Stimulated activated CD4-positive, alpha-beta T cell treated with anti-CD3 and anti-CD28 coated beads, TNF-alpha, amount 100 ng/mL, for 24 hours (primary cell): Measurements from ENCODE around the gene IRF6.
A peak's percentile ranks its signal among the peaks of the same experiment; 100 is the strongest.

Experiments
- DNase-seq, 3 experiments: peaks; one replicate each; pipeline ENCODE4 v3.0.0-alpha.2; 2020; ENCODE audit warnings: low read depth in 3 of 3

Gene IRF6

DNA sequence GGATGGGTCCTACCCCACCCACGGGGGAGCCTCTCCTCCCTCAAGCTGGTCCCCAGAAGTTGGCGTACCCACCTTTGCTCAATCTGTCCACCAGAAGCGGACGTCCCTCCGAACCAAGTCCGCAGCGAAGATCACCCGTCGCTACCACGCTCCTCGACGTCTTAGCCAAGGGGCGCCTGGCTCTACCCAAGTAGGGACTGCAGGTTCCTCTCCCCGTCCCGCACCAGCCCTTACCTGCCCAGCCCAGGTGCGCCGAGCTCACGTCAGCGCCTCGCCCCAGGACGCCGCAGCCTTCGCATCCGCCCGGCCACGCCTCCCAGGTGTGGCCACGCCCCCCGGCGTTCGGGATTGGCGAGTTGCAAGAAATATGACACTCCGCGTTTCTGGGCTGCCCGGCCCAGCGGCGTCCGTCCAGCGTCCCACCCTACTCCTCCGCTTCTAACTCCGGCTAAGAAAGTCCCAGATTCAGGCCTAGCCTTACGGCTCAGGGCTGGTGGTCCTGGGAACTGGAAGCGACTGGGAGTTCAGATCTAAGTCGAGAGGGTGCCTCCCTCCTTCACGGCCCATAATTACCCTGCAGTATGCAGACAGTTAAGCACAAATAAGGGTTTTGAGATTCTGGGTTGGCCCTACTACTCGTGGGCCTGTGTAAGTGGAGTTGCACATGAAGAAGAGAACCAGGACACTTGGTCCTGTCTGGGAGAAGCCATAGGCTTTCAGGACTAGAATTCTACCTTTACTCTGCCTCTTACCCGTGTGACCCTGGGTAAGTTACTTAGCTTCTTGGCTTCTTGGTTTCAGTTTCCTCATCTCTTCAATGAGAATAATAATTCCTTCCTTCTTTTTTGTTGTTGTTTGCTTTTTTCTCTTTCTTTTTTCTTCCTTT is at the start of gene IRF6:
TSS of gene IRF6 (minus strand) at position 268 of the 886 bp plus-strand sequence. CDS start 4,729 bp downstream, outside the sequence.
- DNase-seq: peak in 2 of 3 experiments; percentile 31 to 63

- no peak for DNase-seq
These were observed 49.7 kb upstream of the IRF6 start for GRCh38 chr1:209855623-209856022.

DNA sequence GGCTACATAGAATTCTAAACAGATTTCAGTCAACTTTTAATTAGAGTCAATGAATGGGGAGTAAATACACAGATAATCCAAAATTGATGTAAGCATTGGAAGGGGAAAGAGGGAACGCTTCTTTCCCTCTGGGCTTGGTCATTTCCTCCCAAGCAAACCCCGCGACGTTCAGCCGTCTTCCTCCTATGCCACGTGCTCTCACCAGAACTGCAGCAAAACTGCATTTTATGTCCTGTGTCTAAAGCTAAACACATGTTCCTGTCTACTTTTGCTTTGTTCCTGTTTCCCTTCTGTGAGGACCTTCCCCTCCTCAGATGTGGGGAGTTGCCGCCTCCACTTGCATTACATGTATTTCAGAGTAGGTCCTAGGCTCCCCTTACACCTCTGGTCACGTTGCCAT is 49.1 kb upstream of the IRF6 start:
- DNase-seq: no peak

- no peak for DNase-seq
These were observed 48.3 kb upstream of the IRF6 start for GRCh38 chr1:209854196-209854595.

GRCh38 chr1:209853676-209854075 is 47.7 kb upstream of the IRF6 start:
- DNase-seq: no peak

DNA sequence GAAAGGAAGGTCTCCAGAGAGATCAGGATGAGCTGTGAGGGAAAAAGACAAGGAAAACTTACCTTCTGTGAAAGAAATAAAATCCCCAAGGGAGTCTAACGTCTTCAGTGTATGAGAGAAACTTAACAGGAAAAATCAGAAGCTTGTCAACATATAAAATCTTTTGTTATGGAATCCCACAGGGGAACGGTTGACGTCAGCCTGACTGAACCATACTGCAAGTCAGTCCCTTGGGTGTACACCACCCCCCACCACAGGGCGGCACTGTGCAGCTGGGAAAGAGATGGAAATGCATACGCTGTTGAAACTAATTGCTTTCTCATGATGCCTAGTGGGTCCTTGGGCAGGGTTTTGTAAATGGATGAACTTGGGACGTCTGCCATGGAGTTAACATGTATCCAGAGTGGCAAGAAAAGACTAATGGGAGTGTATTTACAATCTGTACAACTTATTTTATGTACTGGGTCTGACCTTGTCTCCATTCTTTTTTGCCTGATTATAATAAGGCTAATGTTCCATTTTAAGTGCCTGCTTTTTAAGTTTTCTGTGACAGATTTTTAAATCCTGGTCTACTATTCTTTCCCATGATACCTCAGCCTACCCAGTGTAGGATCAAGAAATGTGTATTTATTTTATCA is 44.5 kb upstream of the IRF6 start:
- DNase-seq: peak in 2 of 3 experiments; percentile 10 to 40

DNA sequence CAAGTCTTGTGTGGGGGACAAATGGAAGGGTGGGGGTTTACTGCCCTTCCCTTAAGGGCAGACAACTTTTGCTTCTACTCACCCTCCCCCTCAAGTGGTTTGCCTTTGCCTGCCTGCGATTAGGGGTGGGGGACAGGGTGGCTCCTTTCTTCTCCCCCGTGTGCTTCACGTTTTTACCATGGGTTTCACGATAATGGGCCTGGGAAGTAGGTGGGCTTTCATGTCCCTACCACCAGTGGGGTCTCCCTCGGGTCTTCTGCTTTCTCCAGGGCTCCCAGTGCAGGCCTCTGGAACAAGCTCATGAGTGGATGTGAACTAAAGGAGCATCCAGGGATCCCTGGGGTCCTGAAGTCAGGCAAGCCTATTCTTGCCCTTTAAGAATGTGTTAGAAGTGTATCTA is 43.4 kb upstream of the IRF6 start:
- no peak for DNase-seq

GRCh38 chr1:209845408-209845725 is 39.4 kb upstream of the IRF6 start:
- no peak for DNase-seq

GRCh38 chr1:209844695-209845407 is 38.9 kb upstream of the IRF6 start:
- no peak for DNase-seq

GRCh38 chr1:209840611-209841010 is 34.7 kb upstream of the IRF6 start:
- no peak for DNase-seq

- DNase-seq: peak in 2 of 3 experiments; percentile 7 to 9
These were observed 34.1 kb upstream of the IRF6 start for GRCh38 chr1:209839875-209840546.

GRCh38 chr1:209838537-209838936 is 32.6 kb upstream of the IRF6 start:
- no peak for DNase-seq

DNA sequence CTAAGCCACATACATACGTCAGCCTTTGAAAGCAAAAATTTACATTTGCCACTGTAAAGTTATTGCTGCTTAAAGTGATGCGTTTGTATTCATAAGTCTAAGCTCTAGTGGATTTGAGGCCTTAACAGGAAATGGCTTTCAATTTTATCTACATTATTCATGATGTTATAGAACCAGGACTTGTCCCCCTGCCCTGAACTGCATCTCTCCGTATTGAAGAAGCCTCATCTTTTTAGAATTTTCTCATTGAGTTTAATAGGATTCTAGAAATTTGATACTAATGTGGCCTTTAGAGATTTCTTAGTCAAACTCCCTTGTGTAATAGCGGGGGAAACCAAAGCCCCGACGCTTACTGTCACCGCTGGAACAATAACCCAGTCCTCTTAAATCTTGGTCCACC is 31.7 kb upstream of the IRF6 start:
- no peak for DNase-seq

DNA sequence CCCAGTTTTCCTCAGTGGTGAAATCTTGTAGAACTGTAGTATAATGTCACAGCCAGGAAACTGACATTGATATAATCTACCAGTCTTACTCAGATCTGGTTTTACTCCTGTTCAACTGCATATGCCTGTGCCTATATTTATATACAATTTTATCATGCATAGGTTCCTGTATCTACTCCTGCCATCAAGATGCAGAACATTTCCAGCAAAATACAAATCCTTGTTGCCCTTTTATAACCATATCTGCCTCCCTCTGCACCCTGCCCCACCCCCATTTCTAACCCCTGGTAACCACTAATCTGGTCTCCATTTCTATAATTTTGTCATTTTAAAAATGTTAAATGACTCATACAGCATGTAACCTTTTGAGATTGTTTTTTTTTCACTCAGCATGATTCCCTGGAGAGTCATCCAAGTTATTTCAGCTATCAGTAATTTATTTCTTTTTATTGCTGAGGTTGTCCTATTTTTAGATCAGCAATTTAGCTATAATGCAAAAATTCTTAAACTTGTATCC is 29.9 kb upstream of the IRF6 start:
- peak in 1 of 3 experiments; percentile 44 for DNase-seq

DNA sequence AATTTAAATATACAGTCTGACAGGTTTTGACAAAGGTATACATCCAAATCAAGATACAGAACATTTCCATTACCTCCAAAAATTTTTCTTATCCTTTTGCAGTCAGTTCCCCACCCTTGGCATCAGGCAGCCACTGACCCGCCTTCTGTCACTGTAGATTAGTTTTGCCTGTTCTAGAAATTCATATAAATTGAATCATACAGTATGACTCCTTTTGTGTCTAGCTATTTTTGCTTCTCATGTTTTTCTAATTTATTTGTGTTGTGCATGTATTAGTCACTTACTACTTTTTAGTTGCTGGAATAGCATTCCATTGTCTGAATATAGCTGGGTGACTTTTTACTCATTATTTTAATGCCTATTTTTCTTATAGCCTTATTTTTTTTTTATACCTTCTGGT is 25.7 kb upstream of the IRF6 start:
- DNase-seq: no peak

DNA sequence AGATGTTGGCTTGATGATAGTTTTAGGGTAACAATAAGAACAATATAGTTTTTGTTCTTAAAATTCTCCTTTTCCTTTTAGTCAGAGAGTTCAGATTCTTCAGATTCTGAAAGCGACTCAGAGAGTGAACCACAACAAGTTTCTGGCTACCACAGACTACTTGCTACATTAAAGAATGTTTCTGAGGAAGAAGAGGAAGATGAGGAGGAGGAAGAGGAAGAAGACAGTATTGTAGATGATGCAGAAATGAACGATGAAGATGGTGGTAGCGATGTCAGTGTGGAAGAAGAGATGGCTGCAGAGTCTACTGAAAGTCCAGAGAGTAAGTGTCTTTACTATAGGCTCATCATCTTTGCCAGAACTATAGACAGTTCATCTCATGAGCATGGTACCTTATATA is 24.8 kb upstream of the IRF6 start:
- DNase-seq: no peak

DNA sequence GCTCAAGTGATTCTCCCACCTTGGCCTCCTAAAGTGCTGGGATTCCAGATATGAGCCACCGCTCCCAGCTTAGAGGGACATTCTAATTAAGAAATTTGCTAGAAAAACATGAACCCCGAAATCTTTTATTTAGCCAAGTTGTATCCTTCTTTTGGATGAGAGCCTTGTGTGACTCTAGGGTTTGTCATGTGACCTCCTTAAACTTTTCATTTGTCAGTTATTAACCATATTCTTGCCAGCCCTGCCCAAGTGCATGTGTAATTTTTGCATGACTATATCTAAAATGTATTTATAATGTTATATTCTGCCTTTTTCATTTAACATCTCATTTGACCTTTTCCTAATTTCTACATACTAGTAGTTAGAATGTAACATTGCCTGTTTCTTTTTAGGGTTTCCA is 23.8 kb upstream of the IRF6 start:
- DNase-seq: no peak

DNA sequence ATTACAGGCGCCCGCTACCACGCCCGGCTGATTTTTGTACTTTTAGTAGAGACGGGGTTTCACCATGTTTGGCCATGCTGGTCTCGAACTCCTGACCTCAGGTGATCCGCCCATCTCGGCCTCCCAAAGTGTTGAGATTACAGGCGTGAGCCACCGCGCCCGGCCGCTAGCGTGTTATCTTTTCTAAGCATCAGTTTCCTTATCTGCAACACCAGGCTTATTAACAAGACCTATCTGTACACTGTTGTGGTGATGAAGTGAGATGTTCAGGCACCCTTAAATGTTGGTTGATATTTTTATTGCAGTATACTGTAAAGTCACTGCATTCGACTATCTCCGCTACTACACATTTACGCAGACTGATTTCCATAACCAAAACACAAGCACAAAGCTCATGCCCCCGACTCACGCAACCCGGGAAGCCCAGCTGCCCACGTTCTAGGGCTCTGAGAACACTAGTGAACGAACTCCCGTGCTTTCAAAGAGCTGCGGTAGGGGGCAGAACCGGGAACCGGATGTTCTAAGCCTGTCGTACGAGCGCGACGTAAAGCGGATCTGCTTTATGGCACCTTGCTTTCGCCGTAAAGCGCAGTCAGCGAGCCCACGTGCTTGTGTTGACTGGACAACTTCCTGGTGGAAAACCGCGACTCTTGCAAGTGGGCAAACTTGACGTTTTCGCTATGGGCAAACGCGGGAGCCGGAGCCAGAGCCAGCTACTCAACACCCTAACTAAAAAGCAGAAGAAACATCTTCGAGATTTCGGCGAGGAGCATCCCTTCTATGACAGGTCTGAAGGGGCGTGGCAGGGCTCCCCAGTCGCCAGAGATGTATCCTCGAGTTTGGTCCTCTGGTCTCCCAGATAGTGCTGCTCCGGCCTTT is 21.7 kb upstream of the IRF6 start, which contains the start of gene UTP25:
TSS of gene UTP25 (plus strand) at position 589 of the 879 bp plus-strand sequence. CDS start at position 681, 92 bp downstream.
- peak; percentile 85 to 92 (median 89) for DNase-seq

DNA sequence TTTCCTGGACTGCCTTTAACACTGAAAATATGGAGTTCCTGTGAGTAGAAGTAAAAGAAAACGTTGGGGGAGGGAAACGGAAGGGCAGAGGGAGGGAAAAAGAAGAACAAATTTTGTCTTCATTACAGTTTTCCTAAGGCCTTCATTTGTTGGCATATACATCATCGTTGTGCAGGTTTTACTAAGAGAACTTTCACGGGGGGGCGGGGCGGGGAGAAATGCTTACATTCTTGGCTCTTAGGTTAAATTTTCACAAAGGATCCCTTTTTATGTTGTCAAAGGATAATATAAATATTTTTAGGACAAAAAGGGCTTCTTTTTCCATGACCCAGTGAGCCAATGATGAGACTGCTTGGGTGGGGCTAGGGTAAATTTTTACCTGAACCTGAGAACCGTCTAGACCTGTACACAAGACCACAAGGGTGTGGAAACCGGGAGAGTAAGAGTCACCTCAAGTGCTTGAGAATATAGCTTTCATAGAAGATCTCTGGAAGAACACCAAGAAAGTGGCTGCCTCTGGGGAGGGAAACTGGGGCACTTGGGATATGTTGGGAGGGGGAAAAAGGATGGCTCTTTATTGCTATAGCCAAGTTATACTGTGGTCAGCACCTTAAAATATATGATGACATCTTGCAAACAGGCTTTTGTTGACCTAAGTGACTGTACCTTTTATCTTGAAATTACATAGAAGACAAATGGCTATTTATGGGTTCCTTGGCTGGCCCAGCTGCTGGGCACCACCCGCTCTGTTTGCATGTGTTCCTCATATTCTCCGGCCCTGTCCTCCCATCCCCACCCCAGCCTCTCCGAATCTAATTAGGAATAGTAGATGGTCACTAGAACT is 19.9 kb upstream of the IRF6 start:
- no peak for DNase-seq
